SJSA1 (cell line): ENCODE results near the gene GOLGA6L1. TPM values are rescaled to one million over a fixed set of nuclear protein-coding genes. Genes with fewer than 3 reads are reported as not detected.
"Not testable (repeated sequence)": the region's sequence is repeated elsewhere in the genome, so short reads cannot be mapped to it uniquely, and the experiment has no call there.

Experiments
- DNase-seq, 2 experiments: peaks; one replicate each; pipeline ENCODE4 v3.0.0-alpha.2; 2015 to 2020; ENCODE audit warnings: low spot score in 2 of 2, low read depth in 1 of 2
- H3K27ac ChIP-seq: fragments of 250-450 bp; sonication (Bioruptor Pico); 2 replicates; pipeline ENCODE4 v1.5.1; 2020; ENCODE audit warnings: mild to moderate bottlenecking, moderate library complexity
- H3K27me3 ChIP-seq: fragments of 250-450 bp; sonication (Bioruptor Pico); replicated peaks from 2 replicates; pipeline ENCODE4 v1.5.1; 2020; ENCODE audit warnings: mild to moderate bottlenecking, moderate library complexity
- H3K36me3 ChIP-seq: fragments of 250-450 bp; sonication (Bioruptor Pico); 2 replicates; pipeline ENCODE4 v1.5.1; 2020; ENCODE audit warnings: mild to moderate bottlenecking
- H3K4me1 ChIP-seq: fragments of 250-450 bp; sonication (Bioruptor Pico); replicated peaks from 2 replicates; pipeline ENCODE4 v1.6.1; 2021; ENCODE audit warnings: mild to moderate bottlenecking
- H3K4me3 ChIP-seq: fragments of 250-450 bp; sonication (Bioruptor Pico); 2 replicates; pipeline ENCODE4 v1.5.1; 2020; ENCODE audit warnings: mild to moderate bottlenecking
- H3K9me3 ChIP-seq: fragments of 250-450 bp; sonication (Bioruptor Pico); replicated peaks from 2 replicates; pipeline ENCODE4 v1.5.1; 2020; ENCODE audit warnings: mild to moderate bottlenecking
- total RNA-seq: library from RNA; depleted of rRNA; stranded (reverse); fragments of >200 nt; shearing (Covaris generic); gene quantifications from 2 replicates; pipeline ENCODE4 v1.2.3, GENCODE V29; 2014; rRNA removed

GOLGA6L1 gene
- total RNA-seq, result not detected in 2 replicates

GRCh38 chr15:23136722-23137121 is at the start of gene GOLGA6L1:
Gene GOLGA6L1, minus strand, starts transcription at chr15:23136822. Its CDS starts 91 bp downstream, at chr15:23136731.
- H3K27me3 ChIP-seq, H3K36me3 ChIP-seq, DNase-seq, H3K9me3 ChIP-seq, H3K4me1 ChIP-seq, H3K27ac ChIP-seq, H3K4me3 ChIP-seq: not testable (repeated sequence)

GRCh38 chr15:23181201-23181600 is 44.6 kb upstream of the GOLGA6L1 start:
- not testable (repeated sequence) for DNase-seq, H3K27ac ChIP-seq, H3K9me3 ChIP-seq, H3K4me1 ChIP-seq, H3K36me3 ChIP-seq, H3K4me3 ChIP-seq, H3K27me3 ChIP-seq

GRCh38 chr15:23180547-23180927 is 43.9 kb upstream of the GOLGA6L1 start:
- not testable (repeated sequence) for H3K9me3 ChIP-seq, H3K27me3 ChIP-seq, H3K4me1 ChIP-seq, H3K27ac ChIP-seq, H3K36me3 ChIP-seq, DNase-seq, H3K4me3 ChIP-seq

- H3K4me3 ChIP-seq, H3K9me3 ChIP-seq, DNase-seq, H3K36me3 ChIP-seq, H3K4me1 ChIP-seq, H3K27me3 ChIP-seq, H3K27ac ChIP-seq: not testable (repeated sequence)
These were observed 43.3 kb upstream of the GOLGA6L1 start for GRCh38 chr15:23179768-23180546.

GRCh38 chr15:23176683-23177082 is 40.1 kb upstream of the GOLGA6L1 start:
- peak in 1 of 2 experiments; percentile 26 for DNase-seq
- not testable (repeated sequence) for H3K4me1 ChIP-seq, H3K4me3 ChIP-seq

GRCh38 chr15:23175606-23176005 is 39.0 kb upstream of the GOLGA6L1 start:
- H3K27me3 ChIP-seq, H3K27ac ChIP-seq, H3K4me3 ChIP-seq, H3K4me1 ChIP-seq, H3K9me3 ChIP-seq, H3K36me3 ChIP-seq: not testable (repeated sequence)
- DNase-seq, result peak in 1 of 2 experiments; percentile 30

More at GRCh38 chr15:23176683-23177082, 40.1 kb upstream of the GOLGA6L1 start:
- H3K27me3 ChIP-seq, H3K27ac ChIP-seq, H3K36me3 ChIP-seq, H3K9me3 ChIP-seq: not testable (repeated sequence)

GRCh38 chr15:23174609-23175140 is 38.1 kb upstream of the GOLGA6L1 start:
- not testable (repeated sequence) for H3K36me3 ChIP-seq, H3K27me3 ChIP-seq, H3K4me3 ChIP-seq, H3K4me1 ChIP-seq, H3K27ac ChIP-seq, H3K9me3 ChIP-seq
- DNase-seq, result peak; percentile 6 to 41

GRCh38 chr15:23132787-23133186 is 3.8 kb downstream of the GOLGA6L1 start:
- DNase-seq, H3K4me1 ChIP-seq, H3K4me3 ChIP-seq, H3K27ac ChIP-seq, H3K36me3 ChIP-seq, H3K27me3 ChIP-seq, H3K9me3 ChIP-seq: not testable (repeated sequence)

- H3K27me3 ChIP-seq, result no peaks in the 10 kb centered on the region
- no peak overlapping the region for H3K27ac ChIP-seq
- no peaks in the 10 kb centered on the region for H3K9me3 ChIP-seq
- no peak for DNase-seq
- H3K36me3 ChIP-seq, result no peaks in the 10 kb centered on the region
- no peaks in the 10 kb centered on the region for H3K4me1 ChIP-seq
- H3K4me3 ChIP-seq, result no peak overlapping the region
These were observed 18.4 kb downstream of the GOLGA6L1 start for GRCh38 chr15:23118208-23118607.

GRCh38 chr15:23095796-23096195 is 40.8 kb downstream of the GOLGA6L1 start:
- DNase-seq, result no peak
- H3K27ac ChIP-seq, result no peak overlapping the region
- no peaks in the 10 kb centered on the region for H3K9me3 ChIP-seq
- no peaks in the 10 kb centered on the region for H3K4me1 ChIP-seq
- H3K4me3 ChIP-seq, result no peak overlapping the region
- H3K27me3 ChIP-seq, result no peaks in the 10 kb centered on the region
- no peaks in the 10 kb centered on the region for H3K36me3 ChIP-seq

GRCh38 chr15:23083115-23083514 is 53.5 kb downstream of the GOLGA6L1 start:
- Histone ChIP-seq H3K36me3 (no peaks in the 10 kb centered on the region), H3K4me3 (no peak overlapping the region), H3K4me1 (no peaks in the 10 kb centered on the region), H3K9me3 (no peaks in the 10 kb centered on the region), H3K27me3 (no peaks in the 10 kb centered on the region; the same call in 1 of the 2 replicates), H3K27ac (no peak overlapping the region)
- no peak for DNase-seq

- not testable (repeated sequence) for H3K36me3 ChIP-seq, H3K27ac ChIP-seq, H3K27me3 ChIP-seq, H3K4me1 ChIP-seq, H3K4me3 ChIP-seq, H3K9me3 ChIP-seq, DNase-seq
These were observed 54.5 kb downstream of the GOLGA6L1 start for GRCh38 chr15:23081996-23082737.

GRCh38 chr15:23081271-23081670 is 55.4 kb downstream of the GOLGA6L1 start:
- Histone ChIP-seq H3K27ac (no peak overlapping the region), H3K9me3 (no peaks in the 10 kb centered on the region), H3K36me3 (no peaks in the 10 kb centered on the region), H3K4me1 (no peaks in the 10 kb centered on the region), H3K4me3 (no peak overlapping the region), H3K27me3 (no peaks in the 10 kb centered on the region)
- no peak for DNase-seq

GRCh38 chr15:23079766-23080165 is 56.9 kb downstream of the GOLGA6L1 start:
- H3K9me3 ChIP-seq, result no peaks in the 10 kb centered on the region
- no peaks in the 10 kb centered on the region for H3K36me3 ChIP-seq
- no peak for DNase-seq

More at GRCh38 chr15:23079766-23080165, 56.9 kb downstream of the GOLGA6L1 start:
- Histone ChIP-seq H3K27me3 (peaks cover under 1% of the 10 kb centered on the region; the same call in 1 of the 2 replicates), H3K4me1 (no peaks in the 10 kb centered on the region), H3K4me3 (no peak overlapping the region), H3K27ac (no peak overlapping the region)
